GM23338 (cell line): ENCODE measurements around the gene CACNA2D3. TPM values are rescaled to one million over a fixed set of nuclear protein-coding genes. Genes with fewer than 3 reads are reported as not detected.
A peak's percentile ranks its signal among the peaks of the same experiment; 100 is the strongest.

Experiments used
- ATAC-seq: fragments of 200-7000 bp; cut with Tn5 transposase; 3 replicates; pipeline ENCODE4 v1.9.1; 2020
- DNase-seq: peaks from one replicate; pipeline ENCODE4 v3.0.0-alpha.2; 2015; ENCODE audit warnings: low spot score
- H2AFZ ChIP-seq: fragments of 200-600 bp; sonication (generic); 2 replicates; pipeline ENCODE4 v1.8.0; 2016; ENCODE audit warnings: antibody characterized with exemption, mild to moderate bottlenecking, moderate library complexity
- H3F3A ChIP-seq: fragments of 200-600 bp; sonication (generic); replicated peaks from 2 replicates; pipeline ENCODE4 v1.8.0; 2017; ENCODE audit warnings: antibody characterized with exemption, mixed run types, low read depth
- H3K27ac ChIP-seq: fragments of 200-600 bp; sonication (generic); 2 replicates; pipeline ENCODE4 v1.6.1; 2016; ENCODE audit warnings: low read depth
- H3K27me3 ChIP-seq: fragments of 200-600 bp; sonication (generic); 2 replicates; pipeline ENCODE4 v1.8.0; 2016; ENCODE audit warnings: mild to moderate bottlenecking, mixed run types, moderate library complexity; ENCODE audit not compliant: insufficient read depth
- H3K36me3 ChIP-seq: fragments of 200-600 bp; sonication (generic); 2 replicates; pipeline ENCODE4 v1.8.0; 2016; ENCODE audit warnings: mild to moderate bottlenecking; ENCODE audit not compliant: insufficient read depth
- H3K4me1 ChIP-seq: fragments of 200-600 bp; sonication (generic); 2 replicates; pipeline ENCODE4 v1.8.0; 2016; ENCODE audit warnings: mild to moderate bottlenecking, moderate library complexity; ENCODE audit not compliant: insufficient read depth
- H3K4me2 ChIP-seq: fragments of 200-600 bp; sonication (generic); 2 replicates; pipeline ENCODE4 v1.7.1; 2017; ENCODE audit warnings: mixed run types
- H3K4me3 ChIP-seq: fragments of 200-600 bp; sonication (generic); 2 replicates; pipeline ENCODE4 v1.6.1; 2016; ENCODE audit warnings: mixed run types
- H3K79me2 ChIP-seq: fragments of 200-600 bp; sonication (generic); replicated peaks from 2 replicates; pipeline ENCODE4 v1.8.0; 2017; ENCODE audit warnings: mild to moderate bottlenecking; ENCODE audit not compliant: insufficient read depth
- H3K9me2 ChIP-seq: fragments of 200-600 bp; sonication (generic); 2 replicates; pipeline ENCODE4 v1.8.0; 2017; ENCODE audit not compliant: insufficient read depth
- H4K20me1 ChIP-seq: fragments of 200-600 bp; sonication (generic); replicated peaks from 2 replicates; pipeline ENCODE4 v1.8.0; 2017; ENCODE audit warnings: mild to moderate bottlenecking; ENCODE audit not compliant: insufficient read depth
- H3K27ac Mint-ChIP-seq: 2 replicates; pipeline ENCODE4 v1.8.0; 2020; ENCODE audit warnings: inconsistent platforms, mild to moderate bottlenecking, moderate library complexity, mixed read lengths
- H3K27me3 Mint-ChIP-seq: 3 replicates; pipeline ENCODE4 v1.8.0; 2022; ENCODE audit warnings: low read depth, mild to moderate bottlenecking, moderate library complexity, mixed read lengths, inconsistent platforms; ENCODE audit not compliant: insufficient read depth, poor library complexity
- H3K36me3 Mint-ChIP-seq: 3 replicates; pipeline ENCODE4 v1.8.0; 2021; ENCODE audit warnings: low read depth, mild to moderate bottlenecking, inconsistent platforms, moderate library complexity, mixed read lengths
- H3K4me1 Mint-ChIP-seq: 3 replicates; pipeline ENCODE4 v1.8.0; 2020; ENCODE audit warnings: mild to moderate bottlenecking, inconsistent platforms, mixed read lengths
- H3K4me3 Mint-ChIP-seq: 3 replicates; pipeline ENCODE4 v1.8.0; 2021; ENCODE audit warnings: moderate library complexity, mild to moderate bottlenecking, inconsistent platforms, mixed read lengths
- H3K9me3 Mint-ChIP-seq: 3 replicates; pipeline ENCODE4 v1.8.0; 2020; ENCODE audit warnings: moderate library complexity, mild to moderate bottlenecking, inconsistent platforms, mixed read lengths
- CREB1 ChIP-seq: fragments of 250-450 bp; sonication (Bioruptor Pico); IDR thresholded peaks from 2 replicates; pipeline ENCODE4 v1.5.0; 2020; ENCODE audit warnings: low read depth, mild to moderate bottlenecking, moderate library complexity
- EZH2 ChIP-seq: fragments of 200-600 bp; sonication (generic); IDR thresholded peaks from one replicate; pipeline ENCODE4 v1.8.0; 2017; ENCODE audit warnings: antibody characterized with exemption, mild to moderate bottlenecking, low read depth; ENCODE audit not compliant: unreplicated experiment
- EZH2phosphoT487 ChIP-seq: fragments of 200-600 bp; sonication (generic); IDR thresholded peaks from one replicate; pipeline ENCODE4 v1.8.1; 2018; ENCODE audit warnings: antibody characterized with exemption; ENCODE audit not compliant: unreplicated experiment
- JUNB ChIP-seq: IDR thresholded peaks from one replicate; pipeline ENCODE4 v1.6.1; 2016; ENCODE audit warnings: antibody characterized with exemption; ENCODE audit not compliant: unreplicated experiment
- NANOG ChIP-seq: IDR thresholded peaks from 2 replicates; pipeline ENCODE4 v1.6.1; 2016; ENCODE audit warnings: antibody characterized with exemption, borderline replicate concordance
- STAT1 ChIP-seq: IDR thresholded peaks from one replicate; pipeline ENCODE4 v1.6.1; 2016; ENCODE audit warnings: antibody characterized with exemption; ENCODE audit not compliant: unreplicated experiment
- ZNF114 ChIP-seq: fragments of 250-450 bp; sonication (Bioruptor Pico); IDR thresholded peaks from 2 replicates; pipeline ENCODE4 v1.5.0; 2020; ENCODE audit warnings: mild to moderate bottlenecking, moderate library complexity
- polyA plus RNA-seq: library from polyadenylated mRNA; unstranded; fragments of >200 nt; fragmentation: Nextera tagmentation; extraction: Ambion mirVana; gene quantifications from 2 replicates; pipeline ENCODE4 v1.2.1, GENCODE V29; 2016
- total RNA-seq: library from RNA; depleted of rRNA; stranded (reverse); fragments of >200 nt; shearing (Covaris generic); gene quantifications from 2 replicates; pipeline ENCODE4 v1.2.3, GENCODE V29; 2014
- TF ChIP-seq, protein P1 (sequence below): fragments of 250-450 bp; sonication (Bioruptor Pico); IDR thresholded peaks from 2 replicates; pipeline ENCODE4 v1.5.0; 2020; ENCODE audit warnings: mild to moderate bottlenecking, moderate library complexity
- TF ChIP-seq, protein P2 (sequence below): IDR thresholded peaks from 2 replicates; pipeline ENCODE4 v1.6.1; 2016; ENCODE audit warnings: antibody characterized with exemption
- TF ChIP-seq, protein P3 (sequence below): IDR thresholded peaks from one replicate; pipeline ENCODE4 v1.6.1; 2018; ENCODE audit warnings: antibody characterized with exemption; ENCODE audit not compliant: unreplicated experiment

The CACNA2D3 gene
- total and polyA plus RNA-seq, 2 experiments from 2014 or later = 2.2 to 2.3 TPM

DNA sequence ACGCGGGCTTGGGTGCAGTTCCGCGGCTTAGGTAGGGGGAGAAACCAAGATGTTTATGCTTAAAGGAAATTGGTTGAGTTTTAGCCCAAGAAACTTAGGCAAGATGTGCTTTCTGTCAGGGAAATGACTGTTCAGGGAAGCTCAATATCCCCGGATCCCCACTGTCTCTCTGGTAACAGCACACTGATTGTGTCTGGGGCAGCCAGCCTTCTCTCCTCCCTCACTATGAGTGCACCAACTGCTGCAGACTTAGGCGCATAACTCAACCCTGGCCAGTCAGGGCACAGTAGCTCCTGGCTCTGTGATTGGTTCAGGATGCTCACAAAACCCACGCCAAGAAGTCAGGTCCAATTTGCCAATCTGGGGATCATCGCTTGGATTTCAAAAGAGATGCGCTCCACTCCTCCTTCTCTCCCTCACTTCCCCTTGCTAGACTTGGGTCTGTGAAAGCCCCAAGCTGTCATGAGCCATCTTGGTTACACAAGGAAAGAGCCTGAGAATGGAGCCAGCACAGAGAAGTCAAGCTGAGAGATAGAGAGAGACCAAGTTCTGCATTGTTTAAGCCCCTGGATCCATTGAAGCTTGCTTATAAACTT lies 42.5 kb upstream of the CACNA2D3 start (continued):
- TF ChIP-seq, protein P1, sequence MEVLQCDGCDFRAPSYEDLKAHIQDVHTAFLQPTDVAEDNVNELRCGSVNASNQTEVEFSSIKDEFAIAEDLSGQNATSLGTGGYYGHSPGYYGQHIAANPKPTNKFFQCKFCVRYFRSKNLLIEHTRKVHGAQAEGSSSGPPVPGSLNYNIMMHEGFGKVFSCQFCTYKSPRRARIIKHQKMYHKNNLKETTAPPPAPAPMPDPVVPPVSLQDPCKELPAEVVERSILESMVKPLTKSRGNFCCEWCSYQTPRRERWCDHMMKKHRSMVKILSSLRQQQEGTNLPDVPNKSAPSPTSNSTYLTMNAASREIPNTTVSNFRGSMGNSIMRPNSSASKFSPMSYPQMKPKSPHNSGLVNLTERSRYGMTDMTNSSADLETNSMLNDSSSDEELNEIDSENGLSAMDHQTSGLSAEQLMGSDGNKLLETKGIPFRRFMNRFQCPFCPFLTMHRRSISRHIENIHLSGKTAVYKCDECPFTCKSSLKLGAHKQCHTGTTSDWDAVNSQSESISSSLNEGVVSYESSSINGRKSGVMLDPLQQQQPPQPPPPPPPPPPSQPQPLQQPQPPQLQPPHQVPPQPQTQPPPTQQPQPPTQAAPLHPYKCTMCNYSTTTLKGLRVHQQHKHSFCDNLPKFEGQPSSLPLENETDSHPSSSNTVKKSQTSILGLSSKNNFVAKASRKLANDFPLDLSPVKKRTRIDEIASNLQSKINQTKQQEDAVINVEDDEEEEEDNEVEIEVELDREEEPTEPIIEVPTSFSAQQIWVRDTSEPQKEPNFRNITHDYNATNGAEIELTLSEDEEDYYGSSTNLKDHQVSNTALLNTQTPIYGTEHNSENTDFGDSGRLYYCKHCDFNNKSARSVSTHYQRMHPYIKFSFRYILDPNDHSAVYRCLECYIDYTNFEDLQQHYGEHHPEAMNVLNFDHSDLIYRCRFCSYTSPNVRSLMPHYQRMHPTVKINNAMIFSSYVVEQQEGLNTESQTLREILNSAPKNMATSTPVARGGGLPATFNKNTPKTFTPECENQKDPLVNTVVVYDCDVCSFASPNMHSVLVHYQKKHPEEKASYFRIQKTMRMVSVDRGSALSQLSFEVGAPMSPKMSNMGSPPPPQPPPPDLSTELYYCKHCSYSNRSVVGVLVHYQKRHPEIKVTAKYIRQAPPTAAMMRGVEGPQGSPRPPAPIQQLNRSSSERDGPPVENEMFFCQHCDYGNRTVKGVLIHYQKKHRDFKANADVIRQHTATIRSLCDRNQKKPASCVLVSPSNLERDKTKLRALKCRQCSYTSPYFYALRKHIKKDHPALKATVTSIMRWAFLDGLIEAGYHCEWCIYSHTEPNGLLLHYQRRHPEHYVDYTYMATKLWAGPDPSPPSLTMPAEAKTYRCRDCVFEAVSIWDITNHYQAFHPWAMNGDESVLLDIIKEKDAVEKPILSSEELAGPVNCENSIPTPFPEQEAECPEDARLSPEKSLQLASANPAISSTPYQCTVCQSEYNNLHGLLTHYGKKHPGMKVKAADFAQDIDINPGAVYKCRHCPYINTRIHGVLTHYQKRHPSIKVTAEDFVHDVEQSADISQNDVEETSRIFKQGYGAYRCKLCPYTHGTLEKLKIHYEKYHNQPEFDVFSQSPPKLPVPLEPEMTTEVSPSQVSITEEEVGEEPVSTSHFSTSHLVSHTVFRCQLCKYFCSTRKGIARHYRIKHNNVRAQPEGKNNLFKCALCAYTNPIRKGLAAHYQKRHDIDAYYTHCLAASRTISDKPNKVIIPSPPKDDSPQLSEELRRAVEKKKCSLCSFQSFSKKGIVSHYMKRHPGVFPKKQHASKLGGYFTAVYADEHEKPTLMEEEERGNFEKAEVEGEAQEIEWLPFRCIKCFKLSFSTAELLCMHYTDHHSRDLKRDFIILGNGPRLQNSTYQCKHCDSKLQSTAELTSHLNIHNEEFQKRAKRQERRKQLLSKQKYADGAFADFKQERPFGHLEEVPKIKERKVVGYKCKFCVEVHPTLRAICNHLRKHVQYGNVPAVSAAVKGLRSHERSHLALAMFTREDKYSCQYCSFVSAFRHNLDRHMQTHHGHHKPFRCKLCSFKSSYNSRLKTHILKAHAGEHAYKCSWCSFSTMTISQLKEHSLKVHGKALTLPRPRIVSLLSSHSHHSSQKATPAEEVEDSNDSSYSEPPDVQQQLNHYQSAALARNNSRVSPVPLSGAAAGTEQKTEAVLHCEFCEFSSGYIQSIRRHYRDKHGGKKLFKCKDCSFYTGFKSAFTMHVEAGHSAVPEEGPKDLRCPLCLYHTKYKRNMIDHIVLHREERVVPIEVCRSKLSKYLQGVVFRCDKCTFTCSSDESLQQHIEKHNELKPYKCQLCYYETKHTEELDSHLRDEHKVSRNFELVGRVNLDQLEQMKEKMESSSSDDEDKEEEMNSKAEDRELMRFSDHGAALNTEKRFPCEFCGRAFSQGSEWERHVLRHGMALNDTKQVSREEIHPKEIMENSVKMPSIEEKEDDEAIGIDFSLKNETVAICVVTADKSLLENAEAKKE (CRISPR knock-in tag) = no peak
- TF ChIP-seq ZNF114 (CRISPR knock-in tag) (no peak), EZH2phosphoT487 (no peak), CREB1 (no peak), JUNB (no peak), STAT1 (no peak), NANOG (no peak)
- TF ChIP-seq, protein P2, sequence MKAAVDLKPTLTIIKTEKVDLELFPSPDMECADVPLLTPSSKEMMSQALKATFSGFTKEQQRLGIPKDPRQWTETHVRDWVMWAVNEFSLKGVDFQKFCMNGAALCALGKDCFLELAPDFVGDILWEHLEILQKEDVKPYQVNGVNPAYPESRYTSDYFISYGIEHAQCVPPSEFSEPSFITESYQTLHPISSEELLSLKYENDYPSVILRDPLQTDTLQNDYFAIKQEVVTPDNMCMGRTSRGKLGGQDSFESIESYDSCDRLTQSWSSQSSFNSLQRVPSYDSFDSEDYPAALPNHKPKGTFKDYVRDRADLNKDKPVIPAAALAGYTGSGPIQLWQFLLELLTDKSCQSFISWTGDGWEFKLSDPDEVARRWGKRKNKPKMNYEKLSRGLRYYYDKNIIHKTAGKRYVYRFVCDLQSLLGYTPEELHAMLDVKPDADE = no peak

DNA sequence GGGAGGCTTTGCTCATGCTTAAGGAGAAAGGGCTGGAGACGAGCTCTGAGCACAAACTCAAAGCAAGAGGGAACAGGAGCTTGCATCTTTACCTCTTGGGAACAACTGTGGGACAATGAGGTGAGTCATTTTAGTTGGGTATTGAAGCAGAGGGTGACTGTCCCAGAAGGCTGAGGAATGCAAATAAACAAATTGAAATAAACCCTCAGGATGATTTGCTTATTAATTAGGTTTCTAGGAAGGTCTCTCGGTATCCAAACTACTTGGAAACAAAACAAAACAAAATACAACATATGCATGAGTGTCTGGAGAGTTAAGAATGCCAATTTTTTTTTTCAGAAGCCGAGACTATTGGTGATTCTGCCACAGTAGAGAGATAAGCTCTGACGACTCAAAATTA lies 38.4 kb upstream of the CACNA2D3 start:
- ATAC-seq = no peak
- Histone ChIP-seq H3K4me2 (no peak overlapping the region), H3K4me3 (no peak overlapping the region), H2AFZ (peak overlapping the region; percentile 21; the same call in 1 of the 2 replicates), H4K20me1 (no peaks in the 10 kb centered on the region), H3F3A (no peaks in the 10 kb centered on the region), H3K27me3 (peaks cover 31% of the 10 kb centered on the region), H3K27ac (no peak overlapping the region), H3K9me2 (no peaks in the 10 kb centered on the region), H3K36me3 (no peaks in the 10 kb centered on the region), H3K79me2 (no peaks in the 10 kb centered on the region), H3K4me1 (peaks cover 17% of the 10 kb centered on the region)
- H3K4me1 Mint-ChIP-seq = peaks cover 34% of the 10 kb centered on the region
- H3K27me3 Mint-ChIP-seq = peaks cover 14% of the 10 kb centered on the region
- no peaks in the 10 kb centered on the region for H3K36me3 Mint-ChIP-seq
- no peak overlapping the region for H3K4me3 Mint-ChIP-seq
- no peaks in the 10 kb centered on the region for H3K9me3 Mint-ChIP-seq
- H3K27ac Mint-ChIP-seq = no peak overlapping the region
- no peak for DNase-seq
- TF ChIP-seq EZH2 (no peak), CREB1 (no peak), JUNB (no peak)
- TF ChIP-seq, protein P3, sequence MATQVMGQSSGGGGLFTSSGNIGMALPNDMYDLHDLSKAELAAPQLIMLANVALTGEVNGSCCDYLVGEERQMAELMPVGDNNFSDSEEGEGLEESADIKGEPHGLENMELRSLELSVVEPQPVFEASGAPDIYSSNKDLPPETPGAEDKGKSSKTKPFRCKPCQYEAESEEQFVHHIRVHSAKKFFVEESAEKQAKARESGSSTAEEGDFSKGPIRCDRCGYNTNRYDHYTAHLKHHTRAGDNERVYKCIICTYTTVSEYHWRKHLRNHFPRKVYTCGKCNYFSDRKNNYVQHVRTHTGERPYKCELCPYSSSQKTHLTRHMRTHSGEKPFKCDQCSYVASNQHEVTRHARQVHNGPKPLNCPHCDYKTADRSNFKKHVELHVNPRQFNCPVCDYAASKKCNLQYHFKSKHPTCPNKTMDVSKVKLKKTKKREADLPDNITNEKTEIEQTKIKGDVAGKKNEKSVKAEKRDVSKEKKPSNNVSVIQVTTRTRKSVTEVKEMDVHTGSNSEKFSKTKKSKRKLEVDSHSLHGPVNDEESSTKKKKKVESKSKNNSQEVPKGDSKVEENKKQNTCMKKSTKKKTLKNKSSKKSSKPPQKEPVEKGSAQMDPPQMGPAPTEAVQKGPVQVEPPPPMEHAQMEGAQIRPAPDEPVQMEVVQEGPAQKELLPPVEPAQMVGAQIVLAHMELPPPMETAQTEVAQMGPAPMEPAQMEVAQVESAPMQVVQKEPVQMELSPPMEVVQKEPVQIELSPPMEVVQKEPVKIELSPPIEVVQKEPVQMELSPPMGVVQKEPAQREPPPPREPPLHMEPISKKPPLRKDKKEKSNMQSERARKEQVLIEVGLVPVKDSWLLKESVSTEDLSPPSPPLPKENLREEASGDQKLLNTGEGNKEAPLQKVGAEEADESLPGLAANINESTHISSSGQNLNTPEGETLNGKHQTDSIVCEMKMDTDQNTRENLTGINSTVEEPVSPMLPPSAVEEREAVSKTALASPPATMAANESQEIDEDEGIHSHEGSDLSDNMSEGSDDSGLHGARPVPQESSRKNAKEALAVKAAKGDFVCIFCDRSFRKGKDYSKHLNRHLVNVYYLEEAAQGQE = no peak
